ENCODE results near the gene ATP8B3. TPM values are rescaled to one million over a fixed set of nuclear protein-coding genes. Genes with fewer than 3 reads are reported as not detected.

Gene ATP8B3
- total and polyA plus RNA-seq, 2 donors, result 1.3 to 3.6 TPM

GRCh38 chr19:1748115-1748872 is 63.8 kb downstream of the ATP8B3 start:
- DNase-seq (ENCODE audit: low read depth in 6 of 9, low spot score in 9 of 9), result no peak
- peaks cover 84 to 94% of the 10 kb centered on the region in 2 donors for H3K27me3 ChIP-seq (ENCODE audit: control insufficient read depth in 2 of 2, insufficient read depth in 1 of 2, low read length in 1 of 2)
- WGBS, result 3% methylated on average over 61 of the region's 61 CpGs
- no peak overlapping the region for H3K27ac ChIP-seq (ENCODE audit: low read depth in 1 of 2, low read length in 1 of 2)
- peaks cover 1 to 11% of the 10 kb centered on the region in 2 donors for H3K9me3 ChIP-seq (ENCODE audit: control insufficient read depth in 2 of 2, insufficient read depth in 1 of 2, low read length in 1 of 2)
- no peak overlapping the region for H3K4me3 ChIP-seq (ENCODE audit: low read length in 2 of 2)
- no peaks in the 10 kb centered on the region for H3K36me3 ChIP-seq (ENCODE audit: control insufficient read depth in 2 of 2, insufficient read depth in 2 of 2, low read length in 1 of 2)
- no peaks in the 10 kb centered on the region for H3K4me1 ChIP-seq (ENCODE audit: control insufficient read depth in 2 of 2, insufficient read depth in 2 of 2, low read length in 2 of 2)

- 14% methylated on average over 22 of the region's 22 CpGs for WGBS
- peaks cover 0 to 11% of the 10 kb centered on the region in 2 donors for H3K9me3 ChIP-seq (ENCODE audit: control insufficient read depth in 2 of 2, insufficient read depth in 1 of 2, low read length in 1 of 2)
- no peaks in the 10 kb centered on the region for H3K36me3 ChIP-seq (ENCODE audit: control insufficient read depth in 2 of 2, insufficient read depth in 2 of 2, low read length in 1 of 2)
- no peak overlapping the region for H3K4me3 ChIP-seq (ENCODE audit: low read length in 2 of 2)
- peaks cover 76 to 94% of the 10 kb centered on the region in 2 donors for H3K27me3 ChIP-seq (ENCODE audit: control insufficient read depth in 2 of 2, insufficient read depth in 1 of 2, low read length in 1 of 2)
- no peaks in the 10 kb centered on the region for H3K4me1 ChIP-seq (ENCODE audit: control insufficient read depth in 2 of 2, insufficient read depth in 2 of 2, low read length in 2 of 2)
- no peak overlapping the region for H3K27ac ChIP-seq (ENCODE audit: low read depth in 1 of 2, low read length in 1 of 2)
- DNase-seq (ENCODE audit: low read depth in 6 of 9, low spot score in 9 of 9), result no peak
Measured at GRCh38 chr19:1747285-1748114, 64.6 kb downstream of the ATP8B3 start.

DNA sequence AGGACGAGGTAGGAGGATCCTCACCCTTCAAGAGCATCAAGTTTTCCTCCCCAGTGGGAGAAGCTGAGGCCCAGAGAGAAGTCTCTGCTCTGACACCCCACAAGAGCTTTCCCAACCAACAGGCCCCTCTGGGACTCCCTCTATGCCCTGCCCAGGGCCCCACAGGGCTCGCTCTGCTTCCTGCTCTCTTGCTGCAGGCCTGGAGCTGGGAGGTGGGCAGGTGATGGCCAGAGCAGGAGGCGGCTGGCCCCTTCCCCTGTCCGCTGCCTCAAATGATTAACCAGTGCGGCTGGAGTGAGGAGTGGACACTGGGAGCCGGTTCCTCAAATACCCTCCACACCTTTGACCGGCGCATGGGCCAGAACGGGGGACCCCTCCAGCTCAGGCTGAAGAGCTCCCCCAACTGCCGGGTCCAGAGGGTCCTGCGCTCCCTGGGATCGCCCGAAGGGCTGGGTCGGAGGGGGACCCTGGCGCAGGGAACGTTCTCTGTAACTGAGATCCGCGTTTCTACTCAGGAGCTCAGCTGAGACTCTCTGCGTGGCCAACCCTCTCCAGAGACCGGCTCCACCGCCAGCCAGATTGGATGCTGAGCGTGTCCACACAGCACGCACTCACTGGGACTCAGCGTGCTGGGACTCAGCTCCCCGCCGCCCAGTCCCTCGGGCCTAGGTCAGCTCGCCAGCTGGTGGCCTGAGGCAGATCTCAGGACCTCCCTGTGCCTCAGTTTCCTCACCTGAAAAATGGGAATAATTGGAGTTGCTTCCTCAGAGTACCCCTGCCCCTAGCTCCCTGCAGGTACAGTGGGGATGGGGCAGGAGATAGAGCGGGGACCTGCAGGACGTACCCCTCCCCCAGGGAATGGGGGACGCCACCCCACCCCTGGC is 65.4 kb downstream of the ATP8B3 start:
- Histone ChIP-seq H3K4me3 (ENCODE audit: low read length in 2 of 2) (no peak overlapping the region), H3K27me3 (ENCODE audit: control insufficient read depth in 2 of 2, insufficient read depth in 1 of 2, low read length in 1 of 2) (peaks cover 67 to 92% of the 10 kb centered on the region in 2 donors), H3K27ac (ENCODE audit: low read depth in 1 of 2, low read length in 1 of 2) (no peak overlapping the region), H3K36me3 (ENCODE audit: control insufficient read depth in 2 of 2, insufficient read depth in 2 of 2, low read length in 1 of 2) (no peaks in the 10 kb centered on the region), H3K4me1 (ENCODE audit: control insufficient read depth in 2 of 2, insufficient read depth in 2 of 2, low read length in 2 of 2) (no peaks in the 10 kb centered on the region), H3K9me3 (ENCODE audit: control insufficient read depth in 2 of 2, insufficient read depth in 1 of 2, low read length in 1 of 2) (peaks cover 0 to 11% of the 10 kb centered on the region in 2 donors)
- 11% methylated on average over 31 of the region's 31 CpGs for WGBS
- DNase-seq (ENCODE audit: low read depth in 6 of 9, low spot score in 9 of 9), result no peak

GRCh38 chr19:1745589-1746031 is 66.5 kb downstream of the ATP8B3 start:
- H3K4me3 ChIP-seq (ENCODE audit: low read length in 2 of 2), result no peak overlapping the region
- WGBS, result 7% methylated on average over 14 of the region's 14 CpGs
- H3K9me3 ChIP-seq (ENCODE audit: control insufficient read depth in 2 of 2, insufficient read depth in 1 of 2, low read length in 1 of 2), result peaks cover 0 to 11% of the 10 kb centered on the region in 2 donors
- no peak for DNase-seq (ENCODE audit: low read depth in 6 of 9, low spot score in 9 of 9)
- H3K36me3 ChIP-seq (ENCODE audit: control insufficient read depth in 2 of 2, insufficient read depth in 2 of 2, low read length in 1 of 2), result no peaks in the 10 kb centered on the region
- H3K27ac ChIP-seq (ENCODE audit: low read depth in 1 of 2, low read length in 1 of 2), result no peak overlapping the region
- H3K27me3 ChIP-seq (ENCODE audit: control insufficient read depth in 2 of 2, insufficient read depth in 1 of 2, low read length in 1 of 2), result peaks cover 58 to 83% of the 10 kb centered on the region in 2 donors
- H3K4me1 ChIP-seq (ENCODE audit: control insufficient read depth in 2 of 2, insufficient read depth in 2 of 2, low read length in 2 of 2), result no peaks in the 10 kb centered on the region

DNA sequence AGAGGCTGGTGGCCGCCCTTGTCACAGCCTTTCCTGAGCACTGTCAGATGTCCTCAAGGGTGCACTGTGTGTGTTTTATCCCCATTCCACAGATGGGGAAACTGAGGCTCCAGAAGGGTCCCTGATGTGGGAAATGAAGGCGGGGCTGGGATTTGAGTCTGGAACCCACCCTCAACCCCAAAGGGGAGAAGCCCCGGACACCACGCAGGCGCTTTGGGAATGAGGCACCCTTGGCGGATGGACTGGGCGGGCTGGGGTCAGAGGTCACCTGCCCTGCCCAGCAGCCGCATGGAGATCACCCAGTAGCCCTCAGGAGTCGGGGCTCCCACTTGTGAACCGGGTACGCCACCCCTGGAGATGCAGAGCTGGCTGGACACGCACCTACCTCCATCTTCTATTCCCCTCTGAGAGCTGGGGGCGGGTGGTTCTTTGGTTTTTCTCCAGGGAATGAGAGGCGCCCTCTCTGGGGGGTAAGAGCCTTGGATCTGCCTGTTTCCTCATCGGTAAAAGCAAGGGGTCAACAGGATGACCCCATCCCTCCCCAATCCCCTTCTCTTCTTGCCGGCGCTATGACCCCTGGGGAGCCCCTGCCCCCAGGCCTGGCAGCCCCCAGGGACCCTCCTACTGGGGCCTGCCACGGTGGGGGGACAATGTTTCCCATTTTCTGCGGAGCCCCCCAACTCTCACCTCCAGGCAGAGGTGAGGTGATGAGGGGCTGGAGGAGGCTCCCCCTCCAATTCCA is 67.1 kb downstream of the ATP8B3 start:
- DNase-seq (ENCODE audit: low read depth in 6 of 9, low spot score in 9 of 9), result no peak
- Histone ChIP-seq H3K27me3 (ENCODE audit: control insufficient read depth in 2 of 2, insufficient read depth in 1 of 2, low read length in 1 of 2) (peaks cover 54 to 83% of the 10 kb centered on the region in 2 donors), H3K27ac (ENCODE audit: low read depth in 1 of 2, low read length in 1 of 2) (no peak overlapping the region), H3K4me3 (ENCODE audit: low read length in 2 of 2) (no peak overlapping the region), H3K36me3 (ENCODE audit: control insufficient read depth in 2 of 2, insufficient read depth in 2 of 2, low read length in 1 of 2) (no peaks in the 10 kb centered on the region), H3K4me1 (ENCODE audit: control insufficient read depth in 2 of 2, insufficient read depth in 2 of 2, low read length in 2 of 2) (no peaks in the 10 kb centered on the region), H3K9me3 (ENCODE audit: control insufficient read depth in 2 of 2, insufficient read depth in 1 of 2, low read length in 1 of 2) (peaks cover 0 to 11% of the 10 kb centered on the region in 2 donors)
- 16% methylated on average over 19 of the region's 19 CpGs for WGBS

DNA sequence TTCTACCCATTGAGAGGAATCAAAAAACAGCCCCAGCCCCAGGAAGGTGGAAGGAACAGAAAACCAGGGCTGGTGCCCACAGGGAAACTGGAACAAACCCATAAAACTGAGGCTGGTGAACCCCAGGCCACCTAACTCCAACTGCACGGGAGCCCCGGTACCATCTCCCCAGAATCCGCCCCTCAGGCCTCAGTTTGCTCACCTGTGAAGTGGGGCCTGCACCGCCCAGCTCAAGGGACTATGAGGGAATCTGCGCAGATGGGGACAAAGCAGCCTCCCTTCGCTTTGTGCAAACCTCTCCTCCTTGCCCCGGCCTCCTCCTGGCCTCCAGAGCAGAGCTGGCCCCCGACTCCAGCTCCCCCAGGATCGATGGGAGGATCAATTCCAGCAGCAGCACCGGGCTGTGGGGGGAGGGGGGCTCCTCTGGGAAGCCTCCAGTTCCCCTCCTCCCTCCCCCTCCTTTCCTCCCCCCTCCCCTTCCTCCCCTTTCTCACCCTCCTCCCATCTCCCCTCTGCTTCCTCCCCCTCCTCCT is 67.9 kb downstream of the ATP8B3 start:
- no peak overlapping the region for H3K4me3 ChIP-seq (ENCODE audit: low read length in 2 of 2)
- peaks cover 46 to 78% of the 10 kb centered on the region in 2 donors for H3K27me3 ChIP-seq (ENCODE audit: control insufficient read depth in 2 of 2, insufficient read depth in 1 of 2, low read length in 1 of 2)
- H3K36me3 ChIP-seq (ENCODE audit: control insufficient read depth in 2 of 2, insufficient read depth in 2 of 2, low read length in 1 of 2), result no peaks in the 10 kb centered on the region
- no peaks in the 10 kb centered on the region for H3K4me1 ChIP-seq (ENCODE audit: control insufficient read depth in 2 of 2, insufficient read depth in 2 of 2, low read length in 2 of 2)
- H3K27ac ChIP-seq (ENCODE audit: low read depth in 1 of 2, low read length in 1 of 2), result no peak overlapping the region
- H3K9me3 ChIP-seq (ENCODE audit: control insufficient read depth in 2 of 2, insufficient read depth in 1 of 2, low read length in 1 of 2), result peaks cover 0 to 9% of the 10 kb centered on the region in 2 donors
- WGBS, result 61% methylated on average over 10 of the region's 10 CpGs
- no peak for DNase-seq (ENCODE audit: low read depth in 6 of 9, low spot score in 9 of 9)

DNA sequence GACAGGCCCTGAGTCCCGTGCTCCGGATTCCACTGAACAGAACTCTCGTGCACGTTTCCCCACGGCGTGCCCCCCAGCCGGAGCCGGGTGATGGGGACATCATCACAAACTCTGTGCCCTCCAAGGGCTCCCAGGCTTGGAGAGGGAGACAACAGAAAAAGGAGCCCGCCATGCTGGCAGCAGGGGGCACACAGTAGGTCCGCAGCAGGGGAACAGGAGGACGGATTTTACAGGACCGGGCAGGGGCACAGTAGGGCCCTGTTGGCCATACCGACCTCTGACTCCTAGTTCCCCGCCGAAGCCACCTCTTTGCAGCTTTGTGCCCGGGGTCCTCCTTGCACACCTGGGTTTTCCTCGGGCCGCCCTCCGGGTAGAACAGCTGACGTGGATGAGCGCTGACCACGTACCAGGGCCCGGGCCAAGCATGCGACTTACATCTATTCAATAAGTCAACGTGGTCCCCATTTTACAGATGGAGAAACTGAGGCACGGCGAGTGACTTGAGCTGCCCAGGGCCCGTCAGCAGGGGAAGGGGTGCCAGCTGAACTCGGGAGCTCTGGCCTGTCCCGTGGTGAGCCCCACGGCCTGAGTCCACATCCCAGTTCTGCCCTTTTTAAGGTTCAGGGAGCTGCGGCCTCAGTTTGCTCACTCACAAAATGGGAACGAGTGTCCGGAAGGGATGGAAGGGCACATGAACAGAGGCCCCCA is 68.9 kb downstream of the ATP8B3 start:
- no peak overlapping the region for H3K27ac ChIP-seq (ENCODE audit: low read depth in 1 of 2, low read length in 1 of 2)
- H3K9me3 ChIP-seq (ENCODE audit: control insufficient read depth in 2 of 2, insufficient read depth in 1 of 2, low read length in 1 of 2), result peaks cover 0 to 1% of the 10 kb centered on the region in 2 donors
- DNase-seq (ENCODE audit: low read depth in 6 of 9, low spot score in 9 of 9), result no peak
- no peak overlapping the region for H3K4me3 ChIP-seq (ENCODE audit: low read length in 2 of 2)
- WGBS, result 87% methylated on average over 34 of the region's 34 CpGs
- peaks cover 36 to 76% of the 10 kb centered on the region in 2 donors for H3K27me3 ChIP-seq (ENCODE audit: control insufficient read depth in 2 of 2, insufficient read depth in 1 of 2, low read length in 1 of 2)
- no peaks in the 10 kb centered on the region for H3K36me3 ChIP-seq (ENCODE audit: control insufficient read depth in 2 of 2, insufficient read depth in 2 of 2, low read length in 1 of 2)
- H3K4me1 ChIP-seq (ENCODE audit: control insufficient read depth in 2 of 2, insufficient read depth in 2 of 2, low read length in 2 of 2), result no peaks in the 10 kb centered on the region
